HG03378 (cell line): Measurements from ENCODE around the gene TRPM1.

Experiments used
- ATAC-seq: cut with Tn5 transposase; IDR thresholded peaks from one replicate; pipeline ENCODE4 v1.9.1; 2021; ENCODE audit warnings: mild to moderate bottlenecking, moderate library complexity; ENCODE audit not compliant: unreplicated experiment

TRPM1 gene

DNA sequence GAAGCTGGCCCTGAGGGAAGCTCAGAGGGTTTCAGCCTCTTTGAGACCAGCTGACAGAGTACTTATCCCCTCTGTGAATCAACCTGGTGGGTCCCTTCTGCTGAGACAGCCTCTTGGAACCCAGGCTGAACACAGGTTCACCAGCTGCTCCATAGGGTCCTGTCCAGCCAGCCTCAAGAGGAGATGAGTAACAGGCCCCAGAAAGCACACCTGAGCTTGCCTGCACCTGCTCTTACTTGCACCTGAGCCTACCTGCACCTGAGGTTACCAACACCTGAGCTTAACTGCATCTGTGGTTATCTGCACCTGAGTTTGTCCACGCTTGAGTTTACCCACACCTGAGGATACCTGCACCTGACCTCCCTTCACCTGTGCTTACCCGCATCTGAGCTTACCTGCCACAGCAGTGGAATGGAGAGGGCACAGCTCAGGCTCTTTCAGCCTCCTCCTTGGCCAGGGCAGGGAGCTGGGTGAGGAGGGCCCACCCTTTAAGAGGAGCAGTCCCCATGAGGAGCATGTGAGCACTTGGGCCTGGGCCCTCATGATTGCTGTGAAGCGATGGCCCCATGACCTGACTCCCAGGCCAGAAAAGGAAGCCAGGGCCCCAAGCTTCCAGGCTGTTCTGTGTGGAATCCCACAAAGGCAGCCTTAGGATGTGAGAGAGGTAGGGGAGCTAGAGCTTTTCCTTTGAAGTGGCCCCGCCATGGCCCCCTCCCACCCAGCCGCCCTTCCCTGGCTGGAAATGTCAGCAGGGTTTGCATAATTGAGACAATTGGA, at the start of gene TRPM1:
TRPM1 (minus strand) TSS at position 464 of the 777 bp plus-strand sequence. CDS start 20,370 bp downstream, outside the sequence.
- ATAC-seq, result no peak

DNA sequence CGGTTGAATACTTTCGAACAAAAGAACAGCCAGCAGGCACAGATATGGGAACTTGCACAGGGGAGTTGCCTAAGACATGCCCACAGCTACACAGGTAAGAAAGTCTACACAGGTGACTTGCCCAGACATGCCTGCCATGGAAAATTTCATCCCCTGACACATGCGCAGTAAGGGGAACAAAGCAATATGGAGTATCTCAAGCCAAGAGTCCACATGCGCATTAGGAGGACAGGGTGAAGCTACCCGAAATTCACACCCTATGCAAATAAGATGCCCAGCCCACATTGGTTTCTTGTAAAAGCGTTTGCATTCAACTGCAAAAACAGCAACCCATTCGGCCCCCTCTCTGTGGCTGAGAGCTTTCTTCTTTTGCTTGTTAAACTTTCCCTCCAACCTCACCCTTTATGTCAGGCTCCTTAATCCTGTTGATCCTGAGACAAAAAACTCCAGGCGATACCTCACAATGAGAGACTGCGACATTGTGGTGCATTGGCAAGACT, 49.3 kb upstream of the TRPM1 start:
- ATAC-seq, result no peak

DNA sequence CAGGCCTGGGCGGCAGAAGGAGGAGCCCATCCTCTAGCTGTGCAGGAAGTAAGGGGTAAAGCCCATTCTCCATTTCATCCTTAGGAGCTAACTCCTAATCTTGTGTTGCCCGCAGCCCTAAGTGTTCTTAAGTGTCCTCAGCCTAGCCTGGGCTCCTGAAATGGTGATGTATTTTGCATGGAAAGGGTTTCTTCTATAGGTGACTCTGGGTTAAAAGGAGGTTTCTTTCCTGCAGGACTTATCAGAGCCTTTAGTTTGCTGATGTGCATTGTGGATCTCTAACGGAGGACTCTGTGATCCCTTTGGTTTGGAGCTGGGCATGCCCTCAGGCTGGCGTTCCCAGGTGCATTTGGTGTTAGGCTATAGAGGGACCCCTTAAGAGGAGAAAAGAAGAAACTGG, 48.5 kb upstream of the TRPM1 start:
- no peak for ATAC-seq

DNA sequence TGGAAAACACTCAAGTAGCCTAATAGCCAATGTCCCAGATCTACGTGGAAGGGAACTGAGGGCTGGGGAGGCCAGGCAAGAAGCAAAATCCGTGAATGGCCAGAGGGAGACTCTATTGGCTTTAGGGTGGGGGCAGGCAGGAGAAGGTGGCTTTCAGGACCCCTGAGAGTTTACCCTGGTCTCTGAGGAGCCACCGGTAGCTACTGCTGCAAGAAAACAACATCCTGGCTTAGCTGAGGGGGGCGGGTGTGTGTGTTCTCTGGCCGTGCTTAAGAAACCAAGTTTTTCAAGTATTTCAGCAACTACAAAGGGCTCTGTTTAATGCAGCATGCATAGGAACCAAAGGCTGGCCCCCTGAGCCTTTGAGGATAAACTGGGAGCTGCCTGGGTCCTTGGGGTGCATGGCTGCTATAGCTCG, 47.6 kb upstream of the TRPM1 start:
- no peak for ATAC-seq

DNA sequence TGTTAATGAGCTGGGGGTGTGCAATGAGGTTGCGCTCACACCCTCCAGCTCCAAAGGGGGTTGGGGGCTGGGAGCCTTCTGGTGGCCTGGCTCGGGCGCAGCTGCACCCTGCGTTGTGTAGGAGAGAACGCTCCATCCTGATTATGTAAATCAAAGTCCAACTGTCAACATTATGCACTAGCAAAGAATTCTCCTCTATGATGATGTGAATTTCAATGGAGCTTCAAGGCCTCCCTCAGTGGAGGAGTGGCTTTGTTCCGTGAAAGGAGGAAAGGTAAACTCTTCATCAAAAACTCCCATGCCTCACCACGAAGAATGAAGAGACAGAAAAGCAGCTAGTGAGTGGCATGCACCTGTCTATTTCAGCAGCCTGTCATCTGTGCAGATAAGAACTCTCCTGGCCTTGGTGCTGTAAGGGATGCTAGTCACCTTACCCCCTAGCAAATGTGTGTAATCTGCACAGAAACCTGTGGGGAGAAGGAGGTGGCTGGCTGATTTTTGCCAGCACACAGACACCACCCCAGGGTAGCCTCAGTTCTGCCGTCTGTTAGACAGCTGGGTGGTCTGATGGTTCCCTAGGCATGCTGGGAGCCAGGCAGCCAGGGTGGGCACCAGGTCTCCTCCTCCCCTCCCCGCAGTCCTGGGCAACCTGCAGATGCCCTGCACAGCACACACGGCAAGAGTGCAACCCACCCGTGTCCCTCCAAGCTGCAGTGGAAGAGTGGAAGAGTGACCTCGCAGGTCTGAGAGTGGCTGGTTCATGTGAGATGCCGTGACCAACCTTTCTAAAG, 47.0 kb upstream of the TRPM1 start:
- ATAC-seq, result no peak

DNA sequence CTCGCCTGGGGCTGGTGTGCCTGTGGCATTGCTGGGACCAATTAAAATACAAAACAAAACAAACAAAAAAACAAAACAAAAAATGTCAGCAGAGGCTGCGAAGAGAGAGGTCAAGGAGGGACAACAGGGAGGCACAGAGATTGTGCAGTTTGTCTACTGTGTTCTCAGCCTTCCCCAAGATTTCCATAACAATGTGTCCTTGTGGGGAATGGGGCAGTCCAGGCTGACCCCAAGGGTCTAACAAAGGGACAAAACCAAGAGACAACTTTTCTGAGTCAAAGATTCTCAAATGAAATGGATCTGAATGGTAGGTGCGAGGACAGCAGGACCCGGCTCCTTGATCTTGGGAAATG, 46.4 kb upstream of the TRPM1 start:
- no peak for ATAC-seq

DNA sequence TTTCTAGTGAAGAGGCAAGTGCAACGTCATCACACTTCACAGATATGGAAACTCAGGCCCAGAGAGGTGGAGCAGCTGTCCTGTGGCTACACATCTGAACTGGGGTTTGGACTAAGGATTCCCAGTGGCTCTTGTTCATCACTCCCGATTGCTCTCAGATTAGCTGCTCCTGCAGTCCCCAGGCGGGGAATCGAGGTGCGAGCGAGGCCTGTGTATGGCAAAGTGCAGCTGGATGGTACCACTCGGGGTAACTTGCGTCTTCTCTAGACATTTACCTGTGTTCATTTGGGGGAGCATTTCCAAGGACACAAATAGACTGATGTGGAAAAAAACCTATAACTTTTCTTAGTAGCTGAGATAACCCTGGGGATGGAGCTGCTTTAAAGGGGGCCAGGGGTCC, 45.9 kb upstream of the TRPM1 start:
- no peak for ATAC-seq

DNA sequence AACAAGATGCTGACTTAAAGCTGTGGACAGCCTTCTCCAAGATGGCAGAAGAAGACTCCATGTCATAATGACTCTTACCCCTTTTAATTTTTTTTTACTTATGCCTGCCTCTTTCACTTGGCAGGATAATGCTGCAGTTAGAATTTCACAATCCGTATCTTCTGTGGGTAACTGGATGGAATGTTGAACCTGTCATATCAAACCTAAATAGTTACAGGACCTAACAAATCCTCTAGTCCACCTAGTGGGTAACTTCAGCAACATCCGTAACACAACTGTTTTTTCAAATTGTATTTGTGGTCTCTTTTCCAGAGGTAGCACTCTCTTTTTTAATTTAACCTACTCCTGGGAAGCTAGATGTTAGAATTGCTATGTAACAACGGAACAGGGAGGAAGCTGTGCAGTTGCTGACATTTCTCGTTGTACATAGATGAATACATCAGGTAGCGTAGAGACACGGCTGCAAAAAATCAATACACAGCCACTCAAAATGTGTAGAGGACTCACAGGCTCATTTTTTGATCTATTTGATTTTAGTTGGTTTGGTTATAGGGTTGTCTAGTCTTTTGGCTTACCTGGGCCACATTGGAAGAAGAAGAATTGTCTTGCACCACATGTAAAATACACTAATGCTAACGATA, 43.9 kb upstream of the TRPM1 start:
- no peak for ATAC-seq

DNA sequence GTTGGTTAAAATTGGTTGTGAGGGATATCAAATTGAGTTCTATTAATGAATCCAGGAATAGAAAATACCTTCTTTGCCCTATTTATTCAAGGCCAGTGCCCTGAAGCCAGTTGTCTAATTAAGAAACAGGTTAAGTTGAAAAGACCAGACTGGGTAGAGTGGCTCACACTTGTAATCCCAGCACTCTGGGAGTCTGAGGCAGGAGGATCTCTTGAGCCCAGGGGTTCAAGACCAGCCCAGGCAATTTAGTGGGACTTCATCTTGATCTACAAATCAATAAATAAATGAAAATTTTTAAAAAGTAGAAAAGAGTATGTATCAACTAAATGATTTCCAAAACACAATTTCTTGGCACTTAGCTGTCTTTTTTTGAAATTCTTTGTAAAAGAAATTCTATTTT, 40.3 kb upstream of the TRPM1 start:
- no peak for ATAC-seq

DNA sequence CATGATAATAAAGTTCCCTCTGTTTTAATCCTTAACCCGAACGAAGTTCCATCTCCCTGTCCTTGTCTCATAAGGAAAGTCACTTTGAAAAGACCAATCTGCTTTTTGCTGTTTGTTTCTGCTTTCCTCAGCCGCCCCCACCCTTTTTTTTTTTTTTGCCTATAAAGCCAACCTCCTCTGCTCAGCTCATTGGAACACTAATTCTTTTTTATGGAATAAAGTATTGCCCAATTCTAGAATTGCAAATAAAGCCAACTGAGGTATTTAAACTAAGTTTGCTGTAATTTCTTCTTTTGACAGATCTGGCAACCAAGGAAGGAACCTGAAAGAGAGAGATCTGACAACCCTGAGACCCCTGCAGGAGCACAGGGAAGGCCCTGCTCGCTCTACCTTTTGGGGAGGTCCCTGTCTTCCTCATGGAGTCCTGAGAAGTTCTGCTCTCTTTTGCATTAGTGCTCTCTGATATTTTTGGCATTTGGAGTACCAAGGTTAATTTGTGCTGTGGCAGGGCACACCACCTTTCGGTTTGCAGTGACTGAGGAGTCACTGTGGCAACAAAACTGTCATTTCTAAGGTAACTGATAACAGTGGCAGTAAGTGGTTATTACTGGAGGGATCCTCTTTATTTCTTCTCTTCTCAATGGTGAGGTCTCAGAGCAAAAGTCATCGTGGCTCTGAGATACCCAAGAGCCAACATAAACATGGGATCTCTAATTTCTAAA, 35.2 kb upstream of the TRPM1 start:
- no peak for ATAC-seq

DNA sequence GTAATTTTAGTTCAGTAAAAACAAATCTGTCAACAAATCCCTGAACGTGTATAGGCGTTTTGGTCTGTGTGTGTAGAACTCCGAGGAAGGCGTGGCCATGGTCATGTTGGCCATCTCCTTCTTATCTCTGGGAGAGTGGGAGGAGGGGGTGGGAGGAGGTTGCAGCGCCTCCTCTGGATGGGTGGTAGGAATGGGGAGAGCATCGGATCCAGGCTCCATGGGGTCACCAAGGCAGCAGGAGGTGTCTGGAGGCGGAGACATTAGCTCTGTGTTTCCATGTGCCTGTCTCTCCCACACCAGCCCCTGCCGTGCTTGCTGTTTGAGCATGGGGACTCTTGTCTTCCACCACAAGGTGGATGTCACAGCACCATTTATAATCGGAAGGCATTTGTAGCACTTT, 34.5 kb upstream of the TRPM1 start:
- ATAC-seq, result no peak

DNA sequence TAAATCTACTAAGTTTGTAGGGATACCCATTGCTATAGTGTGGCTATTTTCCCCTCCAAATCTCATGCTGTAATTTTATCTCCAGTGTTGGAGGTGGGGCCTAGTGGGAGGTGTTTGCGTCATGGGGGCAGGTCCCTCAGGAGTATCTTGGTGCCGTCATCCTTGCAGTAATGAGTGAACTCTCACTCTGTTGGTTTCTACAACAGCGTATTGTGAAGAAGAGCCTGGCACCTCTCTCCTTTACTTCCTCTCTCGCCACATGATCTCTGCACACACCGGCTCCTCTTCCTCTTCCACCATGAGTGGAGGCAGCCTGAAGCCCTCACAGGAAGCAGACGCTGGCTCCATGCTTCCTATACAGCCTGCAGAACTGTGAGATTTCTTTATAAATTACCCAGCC, 34.0 kb upstream of the TRPM1 start:
- no peak for ATAC-seq

DNA sequence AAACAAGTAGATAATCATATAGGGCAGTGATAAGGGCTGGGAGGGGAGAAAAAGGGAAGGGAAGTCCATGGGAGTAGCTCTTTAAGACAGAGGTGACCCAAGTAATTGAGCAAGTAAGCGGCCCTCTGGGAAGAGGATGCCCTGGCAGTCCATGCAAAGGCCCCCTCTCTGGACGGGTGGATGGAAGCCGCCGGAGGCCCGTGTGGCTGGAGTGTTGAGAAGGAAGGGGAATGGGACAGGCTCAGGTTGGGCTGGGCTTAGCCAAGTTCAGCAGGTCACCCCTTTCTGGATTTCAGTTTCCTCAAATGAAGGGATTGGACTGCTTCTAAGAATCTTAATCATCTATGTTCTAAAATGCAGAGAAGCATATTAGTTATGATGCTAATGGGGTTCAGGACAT, 32.4 kb upstream of the TRPM1 start:
- no peak for ATAC-seq

DNA sequence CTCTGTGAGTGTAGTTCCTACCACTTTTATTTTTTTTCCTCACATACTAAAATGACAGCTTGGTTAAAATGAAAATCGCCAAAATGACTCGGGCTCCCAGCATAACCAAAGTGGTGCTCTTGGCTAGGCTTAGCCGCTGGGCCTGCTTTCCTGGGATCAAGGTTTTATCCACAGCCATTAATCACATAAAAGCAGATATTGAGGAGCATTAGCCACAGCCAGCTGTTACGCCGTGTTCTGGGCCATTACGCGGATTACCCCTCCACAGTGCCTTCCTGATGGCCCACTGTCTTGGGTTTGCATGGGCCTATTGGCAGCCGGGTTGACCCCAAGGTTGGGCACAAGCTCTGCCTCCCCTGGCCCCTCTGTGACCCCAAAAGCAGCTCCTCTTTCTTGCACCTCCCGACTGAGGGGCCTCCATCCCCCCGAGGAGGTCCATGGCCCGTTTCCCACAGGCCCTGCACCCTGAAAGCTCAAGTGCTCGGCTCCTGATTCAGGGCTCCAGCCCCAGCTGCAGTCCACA, 30.4 kb upstream of the TRPM1 start:
- no peak for ATAC-seq

DNA sequence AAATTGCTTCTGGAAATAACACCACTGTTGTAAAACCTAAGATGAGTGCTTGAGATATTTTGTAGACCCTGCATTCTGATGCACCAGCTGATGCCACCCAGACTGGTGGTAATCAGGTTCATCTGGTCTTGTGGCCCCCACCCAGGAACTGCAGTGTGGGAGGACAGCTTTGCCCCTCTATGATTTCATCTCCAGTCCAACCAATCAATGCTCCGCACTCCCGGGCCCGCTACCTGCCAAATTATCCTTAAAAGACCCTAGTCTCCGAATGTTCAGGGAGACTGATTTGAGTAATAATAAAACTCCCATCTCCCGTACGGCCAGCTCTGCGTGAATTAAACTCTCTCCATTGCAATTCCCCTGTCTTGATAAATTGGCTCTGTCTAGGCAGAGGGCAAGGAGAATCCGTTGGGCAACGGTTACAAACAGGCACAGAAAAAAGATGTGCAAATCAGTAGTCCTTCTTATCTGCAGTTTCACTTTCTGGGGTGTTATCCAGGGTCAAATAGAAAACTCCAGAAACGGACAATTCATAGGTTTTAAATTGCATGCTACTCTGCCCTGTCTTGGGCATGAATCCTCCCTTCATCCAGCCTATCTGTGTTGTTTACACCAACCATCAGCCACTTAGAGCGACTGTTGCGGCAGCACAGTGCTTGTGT, 29.2 kb upstream of the TRPM1 start:
- ATAC-seq, result no peak

DNA sequence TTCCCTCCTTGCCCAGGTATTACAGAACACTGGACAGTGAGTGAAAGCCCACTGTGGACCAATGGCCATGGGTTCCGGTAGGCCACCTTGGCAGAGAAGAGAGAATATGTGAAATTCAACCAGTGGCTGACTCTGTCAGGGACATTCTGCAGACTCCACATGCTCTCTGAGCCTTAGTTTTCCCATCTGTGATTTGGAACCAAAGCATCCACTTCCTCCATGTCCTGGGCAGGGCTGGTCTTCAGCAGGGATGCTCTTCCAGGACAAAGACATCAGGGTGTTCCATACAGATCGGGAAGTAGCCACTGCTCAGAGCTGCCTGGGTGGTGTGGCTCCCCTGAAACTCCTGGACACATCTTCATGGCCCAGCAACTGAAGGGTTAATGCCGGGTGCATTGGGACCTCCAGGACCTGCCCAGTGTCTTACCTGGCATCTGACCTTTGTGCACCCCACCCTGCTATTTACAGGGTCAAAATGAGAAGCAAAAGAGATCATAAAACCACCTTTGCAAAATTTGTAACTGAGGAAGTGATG, 28.3 kb upstream of the TRPM1 start:
- no peak for ATAC-seq

DNA sequence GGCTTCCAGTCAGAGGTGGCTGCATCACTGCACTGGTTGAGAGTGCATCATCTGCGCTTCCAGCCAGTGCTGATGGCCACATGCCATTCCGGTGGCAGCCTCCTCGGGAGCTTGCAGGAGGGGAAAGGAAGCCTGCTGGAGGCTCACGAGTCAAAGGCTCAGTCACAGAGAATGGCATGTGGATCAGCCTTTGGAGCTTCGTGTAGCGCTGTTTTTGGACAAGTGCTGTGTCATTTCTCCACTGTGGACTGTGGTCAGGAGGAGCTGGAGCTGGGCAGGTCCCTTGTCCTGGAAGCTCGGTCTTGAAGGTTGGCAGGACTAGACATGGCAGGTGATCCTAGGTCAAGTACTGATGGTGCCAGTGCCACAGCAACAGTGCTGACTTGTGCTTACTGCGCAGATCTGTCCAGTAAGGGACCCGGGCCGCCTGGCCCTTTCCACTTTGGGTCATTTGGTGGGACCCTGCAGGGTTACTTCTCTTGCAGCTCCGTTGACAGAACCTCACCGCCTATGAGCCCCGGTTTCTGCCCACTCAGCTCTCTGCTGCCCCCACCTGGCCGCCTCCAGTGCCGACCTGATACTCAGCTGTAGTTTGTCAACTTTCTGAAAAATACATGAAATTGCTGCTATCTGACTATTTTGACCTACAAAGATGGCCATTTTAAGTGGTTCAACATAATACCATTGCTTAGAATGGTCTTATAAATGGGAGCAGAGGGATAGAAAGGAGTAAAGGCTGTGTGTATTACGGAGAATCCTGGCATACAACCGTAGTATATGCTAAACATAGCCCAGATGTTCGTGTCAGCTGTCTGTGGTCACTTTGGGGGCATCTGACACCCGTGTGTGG, 27.6 kb upstream of the TRPM1 start:
- ATAC-seq, result no peak

DNA sequence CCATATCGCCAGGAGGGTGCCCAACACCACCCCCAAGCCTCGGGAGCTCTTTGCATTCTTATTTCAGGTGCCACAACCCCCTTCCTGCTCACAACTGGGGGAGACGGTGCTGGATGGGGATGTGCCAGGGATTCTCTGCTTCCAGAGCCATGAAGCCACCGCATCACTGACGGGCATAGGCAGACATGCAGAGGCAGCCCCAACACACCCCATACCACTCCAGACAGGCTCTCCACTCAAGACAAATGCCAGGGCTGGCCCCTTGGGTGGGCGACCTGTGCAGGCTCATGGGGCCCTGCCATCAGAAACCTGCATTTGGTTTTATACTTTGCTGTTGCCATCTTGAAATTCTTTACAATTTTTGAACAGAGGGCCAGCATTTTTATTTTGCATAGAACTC, 27.0 kb upstream of the TRPM1 start:
- no peak for ATAC-seq

DNA sequence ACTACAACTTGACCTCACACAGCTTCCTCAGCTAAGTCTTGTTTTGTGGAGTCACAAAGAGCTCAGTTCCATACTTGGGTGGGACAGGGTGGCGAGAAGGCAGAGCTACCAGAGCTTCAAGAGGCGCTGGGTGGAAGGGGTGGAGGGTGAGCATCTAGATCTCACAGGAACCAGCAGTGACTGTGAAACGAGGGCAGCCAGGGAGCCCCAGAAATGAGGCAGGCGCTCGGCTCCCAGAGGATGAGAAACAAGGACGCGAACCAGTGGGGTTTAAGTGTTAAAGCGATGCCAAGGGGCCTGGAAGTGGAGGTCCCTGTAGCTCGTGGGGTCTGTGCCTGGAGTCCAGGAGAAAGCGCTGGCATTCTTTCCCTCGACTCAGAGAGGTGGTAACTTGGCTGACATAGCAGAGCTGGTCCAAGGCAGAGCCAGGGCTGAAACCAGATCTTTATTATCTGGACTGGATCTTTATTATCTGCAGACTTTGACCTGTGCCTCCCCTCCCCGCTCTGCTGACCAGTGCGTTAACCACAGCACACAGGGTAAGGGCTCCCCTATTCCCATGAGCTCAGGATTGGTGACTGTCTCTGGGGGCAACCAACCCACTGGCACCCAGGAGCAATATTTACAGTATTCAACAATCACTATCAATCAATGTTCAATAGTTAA, 26.2 kb upstream of the TRPM1 start:
- no peak for ATAC-seq
